IMR-90 (cell line): Measurements from ENCODE around the gene MDFI. TPM values are rescaled to one million over a fixed set of nuclear protein-coding genes. Genes with fewer than 3 reads are reported as not detected.

Experiments
- ATAC-seq: fragments of 200-7000 bp; cut with Tn5 transposase; 2 replicates; pipeline ENCODE4 v1.9.1; 2020; ENCODE audit warnings: low read depth, mild to moderate bottlenecking, moderate library complexity
- BruUV-seq: library from RNA; stranded (reverse); fragments of 400-500 nt; replicated peaks from 2 replicates; lab custom pipeline; 2021; lab: Mats Ljungman, UMichigan
- CTCF ChIA-PET: fragments of 300-600 bp; formaldehyde crosslinking; extraction: SDS; loops from one replicate; lab custom pipeline; 2021; ENCODE audit warnings: antibody characterized with exemption; lab: Yijun Ruan, JAX
- POLR2A ChIA-PET: fragments of 300-600 bp; sonication (Branson Sonifier 250); formaldehyde crosslinking; loops from one replicate; lab custom pipeline; 2022; ENCODE audit warnings: antibody characterized with exemption; ENCODE audit not compliant: unreplicated experiment; lab: Charles Lee
- DNase-seq: peaks from one replicate; pipeline ENCODE4 v3.0.0; 2013
- H2AFZ ChIP-seq: replicated peaks from 2 replicates; pipeline ENCODE3; 2013; ENCODE audit warnings: low read length, mild to moderate bottlenecking; ENCODE audit not compliant: poor library complexity
- H2AK5ac ChIP-seq: 2 replicates; pipeline ENCODE4 v1.6.1; 2013; ENCODE audit warnings: low read depth, low read length, inconsistent platforms
- H2AK9ac ChIP-seq: replicated peaks from 2 replicates; pipeline ENCODE3; 2013; ENCODE audit warnings: mild to moderate bottlenecking, low read depth, low read length, moderate library complexity; ENCODE audit not compliant: poor library complexity
- H2BK120ac ChIP-seq: 2 replicates; pipeline ENCODE4 v1.6.1; 2013; ENCODE audit warnings: low read depth, low read length, inconsistent platforms
- H2BK15ac ChIP-seq: 3 replicates; pipeline ENCODE4 v1.6.1; 2013; ENCODE audit warnings: low read depth, low read length, inconsistent platforms
- H2BK20ac ChIP-seq: 2 replicates; pipeline ENCODE4 v1.6.1; 2013; ENCODE audit warnings: low read depth, mild to moderate bottlenecking, inconsistent platforms, low read length, moderate library complexity
- H2BK5ac ChIP-seq: 2 replicates; pipeline ENCODE4 v1.6.1; 2013; ENCODE audit warnings: mild to moderate bottlenecking, low read depth, low read length, inconsistent platforms; ENCODE audit not compliant: poor library complexity, severe bottlenecking
- H3K14ac ChIP-seq: replicated peaks from 2 replicates; pipeline ENCODE4 v1.6.1; 2013; ENCODE audit warnings: low read depth, low read length, inconsistent platforms
- H3K18ac ChIP-seq: 2 replicates; pipeline ENCODE4 v1.6.1; 2013; ENCODE audit warnings: low read depth, low read length, control low read depth
- H3K23ac ChIP-seq: 2 replicates; pipeline ENCODE4 v1.6.1; 2013; ENCODE audit warnings: low read depth, low read length, inconsistent platforms
- H3K27ac ChIP-seq: 2 replicates; pipeline ENCODE4 v1.5.1; 2013; ENCODE audit warnings: mild to moderate bottlenecking, control low read depth, low read length; ENCODE audit not compliant: insufficient read depth
- H3K27me3 ChIP-seq: 2 replicates; pipeline ENCODE4 v1.6.1; 2013; ENCODE audit warnings: low read length; ENCODE audit not compliant: control insufficient read depth, insufficient read depth
- H3K36me3 ChIP-seq: 2 replicates; pipeline ENCODE4 v1.6.1; 2013; ENCODE audit warnings: low read length, mixed read lengths; ENCODE audit not compliant: control insufficient read depth, insufficient read depth
- H3K4ac ChIP-seq: 2 replicates; pipeline ENCODE4 v1.6.1; 2013; ENCODE audit warnings: low read depth, low read length, inconsistent platforms
- H3K4me1 ChIP-seq: 2 replicates; pipeline ENCODE4 v1.6.1; 2013; ENCODE audit warnings: low read length, mixed read lengths; ENCODE audit not compliant: control insufficient read depth, insufficient read depth
- H3K4me2 ChIP-seq: 2 replicates; pipeline ENCODE4 v1.6.1; 2013; ENCODE audit warnings: low read depth, mild to moderate bottlenecking, control low read depth, low read length, moderate library complexity
- H3K4me3 ChIP-seq: 2 replicates; pipeline ENCODE4 v1.5.1; 2013; ENCODE audit warnings: low read depth, mild to moderate bottlenecking, control low read depth, low read length, moderate library complexity; ENCODE audit not compliant: insufficient read depth
- H3K56ac ChIP-seq: 2 replicates; pipeline ENCODE4 v1.6.1; 2013; ENCODE audit warnings: low read length, inconsistent platforms; ENCODE audit not compliant: insufficient read depth; ENCODE audit errors: extremely low read depth
- H3K79me1 ChIP-seq, 2 experiments: 2 replicates each; pipeline ENCODE4 v1.6.1; 2013; ENCODE audit warnings: low read length in 2 of 2, inconsistent platforms in 1 of 2, low read depth in 1 of 2
- H3K9ac ChIP-seq: 2 replicates; pipeline ENCODE4 v1.6.1; 2013; ENCODE audit warnings: low read depth, low read length, control low read depth
- H3K9me1 ChIP-seq: 2 replicates; pipeline ENCODE4 v1.6.1; 2013; ENCODE audit warnings: low read length, inconsistent platforms; ENCODE audit not compliant: insufficient read depth
- H3K9me3 ChIP-seq: 2 replicates; pipeline ENCODE4 v1.6.1; 2013; ENCODE audit warnings: low read length; ENCODE audit not compliant: control insufficient read depth, insufficient read depth
- H4K20me1 ChIP-seq: 2 replicates; pipeline ENCODE4 v1.6.1; 2013; ENCODE audit warnings: low read length, inconsistent platforms; ENCODE audit not compliant: insufficient read depth
- H4K5ac ChIP-seq: 2 replicates; pipeline ENCODE4 v1.6.1; 2013; ENCODE audit warnings: mild to moderate bottlenecking, low read depth, low read length, control low read depth
- H4K8ac ChIP-seq, 2 experiments: 2 replicates each; pipeline ENCODE4 v1.6.1; 2013; ENCODE audit warnings: low read depth in 2 of 2, low read length in 2 of 2, control low read depth in 1 of 2, inconsistent platforms in 1 of 2
- H4K91ac ChIP-seq: 2 replicates; pipeline ENCODE4 v1.6.1; 2013; ENCODE audit warnings: low read depth, low read length, inconsistent platforms; ENCODE audit not compliant: insufficient read depth
- BHLHE40 ChIP-seq: fragments of 150-350 bp; IDR thresholded peaks from 2 replicates; pipeline ENCODE4 v1.6.1; 2016; ENCODE audit warnings: mild to moderate bottlenecking, low read depth, low read length
- CEBPB ChIP-seq: IDR thresholded peaks from 2 replicates; pipeline ENCODE4 v1.6.1; 2012; ENCODE audit warnings: low read depth, low read length, improper control_type of control experiment
- CHD1 ChIP-seq: IDR thresholded peaks from 2 replicates; pipeline ENCODE4 v1.6.1; 2012; ENCODE audit warnings: low read depth, low read length, improper control_type of control experiment
- CTCF ChIP-seq: conservative IDR thresholded peaks from 2 replicates; pipeline ENCODE4 v1.5.1; 2012; ENCODE audit warnings: mild to moderate bottlenecking, low read depth, low read length, improper control_type of control experiment
- FOS ChIP-seq: fragments of 150-350 bp; IDR thresholded peaks from 2 replicates; pipeline ENCODE4 v1.6.1; 2016; ENCODE audit warnings: low read depth, low read length
- MAFK ChIP-seq: IDR thresholded peaks from 2 replicates; pipeline ENCODE4 v1.6.1; 2012; ENCODE audit warnings: low read depth, low read length, improper control_type of control experiment
- MAZ ChIP-seq: IDR thresholded peaks from 2 replicates; pipeline ENCODE4 v1.6.1; 2012; ENCODE audit warnings: low read depth, mild to moderate bottlenecking, low read length, improper control_type of control experiment, moderate library complexity, borderline replicate concordance
- MXI1 ChIP-seq: IDR thresholded peaks from 2 replicates; pipeline ENCODE4 v1.6.1; 2012; ENCODE audit warnings: low read depth, mild to moderate bottlenecking, low read length, moderate library complexity, borderline replicate concordance
- NFE2L2 ChIP-seq: fragments of 150-350 bp; IDR thresholded peaks from 2 replicates; pipeline ENCODE4 v1.6.1; 2016; ENCODE audit warnings: low read depth, mild to moderate bottlenecking, low read length
- POLR2A ChIP-seq: IDR thresholded peaks from 2 replicates; pipeline ENCODE4 v1.6.1; 2012; ENCODE audit warnings: mild to moderate bottlenecking, low read depth, low read length
- RAD21 ChIP-seq: IDR thresholded peaks from 2 replicates; pipeline ENCODE4 v1.6.1; 2012; ENCODE audit warnings: low read length, improper control_type of control experiment
- RCOR1 ChIP-seq: IDR thresholded peaks from 2 replicates; pipeline ENCODE4 v1.6.1; 2012; ENCODE audit warnings: mild to moderate bottlenecking, low read length, improper control_type of control experiment; ENCODE audit not compliant: insufficient replicate concordance
- RFX5 ChIP-seq: IDR thresholded peaks from 2 replicates; pipeline ENCODE4 v1.8.0; 2012; ENCODE audit warnings: low read depth, mild to moderate bottlenecking, low read length, moderate library complexity
- SMC3 ChIP-seq: fragments of 150-350 bp; IDR thresholded peaks from 2 replicates; pipeline ENCODE4 v1.6.1; 2016; ENCODE audit warnings: low read depth, mild to moderate bottlenecking, antibody characterized with exemption, low read length, moderate library complexity
- WGBS, 2 experiments: methylation state at CpG; one replicate each; pipeline versions ENCODE4 v1.1.5 to v1.1.7; 2013; ENCODE audit warnings: missing lambda C conversion rate in 2 of 2; ENCODE audit not compliant: insufficient read length in 1 of 2; ENCODE audit errors: extremely low coverage in 2 of 2; 5-methylcytosine and 5-hydroxymethylcytosine counted together
- dilution Hi-C: fragments of 300-500 bp; cut with HindIII; formaldehyde crosslinking; loops from one replicate; pipeline ENCODE4 v1.14.3; 2018; ENCODE audit warnings: low sequenced_read_pairs; ENCODE audit not compliant: unreplicated experiment
- in situ Hi-C: fragments of 300-500 bp; cut with MboI; formaldehyde crosslinking; loops from 3 replicates; pipeline ENCODE4 v1.14.3; 2019; ENCODE audit warnings: low sequenced_read_pairs, inconsistent platforms, mixed read lengths
- intact Hi-C: fragments of 100-400 bp; cut with micrococcal nuclease; formaldehyde crosslinking; loops from 2 replicates; pipeline ENCODE4 v1.10.0; 2022
- polyA plus RNA-seq, 3 experiments: library from polyadenylated mRNA; depleted of rRNA; stranded (reverse); fragments of >200 nt; gene quantifications; 2 replicates each; pipeline ENCODE4 v1.2.3, GENCODE V29; 2012; ENCODE audit warnings: low replicate concordance in 1 of 3
- total RNA-seq: library from RNA; depleted of rRNA; stranded (reverse); fragments of >200 nt; gene quantifications from 2 replicates; pipeline ENCODE4 v1.2.3, GENCODE V29; 2012
- TF ChIP-seq, protein P1 (sequence below): fragments of 150-350 bp; IDR thresholded peaks from 2 replicates; pipeline ENCODE4 v1.6.1; 2016; ENCODE audit warnings: low read depth, mild to moderate bottlenecking, low read length, moderate library complexity, borderline replicate concordance
- TF ChIP-seq, protein P2 (sequence below): fragments of 150-350 bp; IDR thresholded peaks from 2 replicates; pipeline ENCODE4 v1.6.1; 2017; ENCODE audit warnings: mild to moderate bottlenecking, antibody characterized with exemption, low read length, low read depth

MDFI gene
- total and polyA plus RNA-seq, 2 of the 4 experiments (the other 2 are of a cell fraction): 0.18 to 0.29 TPM

GRCh38 chr6:41655646-41656001, 17.4 kb downstream of the MDFI start:
- dilution Hi-C loops: no loop called here
- in situ Hi-C loops: no loop called here
- Histone ChIP-seq H3K4me2 (no peak overlapping the region), H2BK20ac (no peak overlapping the region), H4K20me1 (no peaks in the 10 kb centered on the region), H4K5ac (peak overlapping the region; percentile 38; the same call in 1 of the 2 replicates), H3K9me3 (no peaks in the 10 kb centered on the region), H3K27me3 (peaks cover 47% of the 10 kb centered on the region), H3K56ac (no peak overlapping the region), H2BK120ac (peak overlapping the region; percentile 14), H2BK5ac (no peak overlapping the region), H3K9me1 (no peaks in the 10 kb centered on the region), H2AK5ac (no peak overlapping the region), H4K91ac (no peak overlapping the region; the same call in 1 of the 2 replicates), H2AK9ac (peak overlapping the region; percentile 52), H3K23ac (no peak overlapping the region), H2BK15ac (no peak overlapping the region), H3K4me1 (peaks cover 7% of the 10 kb centered on the region; the same call in 1 of the 2 replicates), H3K9ac (0 out of 2 replicates have a peak overlapping the region, but pooled peaks have one; percentile 3), H3K18ac (no peak overlapping the region), H3K36me3 (no peaks in the 10 kb centered on the region), H4K8ac (peak overlapping the region; percentile 24 to 57; a peak in 3 of 4 replicates), H3K4me3 (no peak overlapping the region), H3K79me1 (no peaks in the 10 kb centered on the region), H3K27ac (no peak overlapping the region), H3K14ac (no peak overlapping the region), H3K4ac (no peak overlapping the region), H2AFZ (peak overlapping the region; percentile 82)
- TF ChIP-seq MAFK (no peak), CTCF (no peak), MAZ (no peak), FOS (no peak), RFX5 (no peak), CEBPB (no peak), RAD21 (no peak), RCOR1 (no peak), BHLHE40 (no peak), MXI1 (no peak), CHD1 (no peak), NFE2L2 (no peak), SMC3 (no peak), POLR2A (no peak)
- TF ChIP-seq, protein P1, sequence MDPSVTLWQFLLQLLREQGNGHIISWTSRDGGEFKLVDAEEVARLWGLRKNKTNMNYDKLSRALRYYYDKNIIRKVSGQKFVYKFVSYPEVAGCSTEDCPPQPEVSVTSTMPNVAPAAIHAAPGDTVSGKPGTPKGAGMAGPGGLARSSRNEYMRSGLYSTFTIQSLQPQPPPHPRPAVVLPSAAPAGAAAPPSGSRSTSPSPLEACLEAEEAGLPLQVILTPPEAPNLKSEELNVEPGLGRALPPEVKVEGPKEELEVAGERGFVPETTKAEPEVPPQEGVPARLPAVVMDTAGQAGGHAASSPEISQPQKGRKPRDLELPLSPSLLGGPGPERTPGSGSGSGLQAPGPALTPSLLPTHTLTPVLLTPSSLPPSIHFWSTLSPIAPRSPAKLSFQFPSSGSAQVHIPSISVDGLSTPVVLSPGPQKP: no peak
- TF ChIP-seq, protein P2, sequence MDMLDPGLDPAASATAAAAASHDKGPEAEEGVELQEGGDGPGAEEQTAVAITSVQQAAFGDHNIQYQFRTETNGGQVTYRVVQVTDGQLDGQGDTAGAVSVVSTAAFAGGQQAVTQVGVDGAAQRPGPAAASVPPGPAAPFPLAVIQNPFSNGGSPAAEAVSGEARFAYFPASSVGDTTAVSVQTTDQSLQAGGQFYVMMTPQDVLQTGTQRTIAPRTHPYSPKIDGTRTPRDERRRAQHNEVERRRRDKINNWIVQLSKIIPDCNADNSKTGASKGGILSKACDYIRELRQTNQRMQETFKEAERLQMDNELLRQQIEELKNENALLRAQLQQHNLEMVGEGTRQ: no peak
- BruUV-seq: no TSS peak
- CTCF ChIA-PET: no interaction called here
- peak; percentile 9; the same call in 1 of the 2 replicates for ATAC-seq
- no peak for DNase-seq
- WGBS, 2 experiments: no CpG with 5 or more reads among the region's 12 CpGs
- intact Hi-C loops: no loop called here
- POLR2A ChIA-PET: no interaction called here
